ENCODE measurements around the gene CNOT6. TPM values are rescaled to one million over a fixed set of nuclear protein-coding genes. Genes with fewer than 3 reads are reported as not detected.

Gene CNOT6
- total and polyA plus RNA-seq, 2 experiments from 2014 or later: 13.2 to 20.3 TPM

DNA sequence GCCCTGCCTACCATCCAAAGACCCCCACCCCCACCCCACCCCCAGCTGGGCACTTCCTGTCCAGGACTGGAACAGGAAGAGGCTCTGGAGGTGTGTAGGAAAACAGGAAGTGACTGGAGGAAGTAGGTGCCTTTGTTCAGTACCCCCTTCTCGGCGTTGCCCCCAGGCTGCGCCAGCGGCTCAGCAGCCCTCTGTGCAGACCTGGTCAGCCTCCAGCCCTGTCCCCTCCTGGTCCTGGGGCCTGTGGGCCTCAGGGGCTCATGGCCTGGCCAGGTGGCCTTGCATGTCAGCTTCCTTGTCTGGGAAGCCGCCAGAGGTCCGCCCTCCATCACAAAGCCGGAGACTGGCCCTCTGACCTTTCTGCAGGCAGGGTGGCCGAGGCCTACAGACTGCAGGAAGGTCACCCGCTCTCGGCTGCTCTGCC lies 129.2 kb downstream of the CNOT6 start:
- Histone ChIP-seq H3K27me3 (peaks cover 9% of the 10 kb centered on the region), H3K4me3 (no peak overlapping the region), H3K9me3 (ENCODE audit: low read depth) (no peaks in the 10 kb centered on the region), H3K36me3 (no peaks in the 10 kb centered on the region), H3K4me1 (ENCODE audit: low read depth) (no peaks in the 10 kb centered on the region), H3K27ac (no peak overlapping the region)
- TF ChIP-seq, protein P1, sequence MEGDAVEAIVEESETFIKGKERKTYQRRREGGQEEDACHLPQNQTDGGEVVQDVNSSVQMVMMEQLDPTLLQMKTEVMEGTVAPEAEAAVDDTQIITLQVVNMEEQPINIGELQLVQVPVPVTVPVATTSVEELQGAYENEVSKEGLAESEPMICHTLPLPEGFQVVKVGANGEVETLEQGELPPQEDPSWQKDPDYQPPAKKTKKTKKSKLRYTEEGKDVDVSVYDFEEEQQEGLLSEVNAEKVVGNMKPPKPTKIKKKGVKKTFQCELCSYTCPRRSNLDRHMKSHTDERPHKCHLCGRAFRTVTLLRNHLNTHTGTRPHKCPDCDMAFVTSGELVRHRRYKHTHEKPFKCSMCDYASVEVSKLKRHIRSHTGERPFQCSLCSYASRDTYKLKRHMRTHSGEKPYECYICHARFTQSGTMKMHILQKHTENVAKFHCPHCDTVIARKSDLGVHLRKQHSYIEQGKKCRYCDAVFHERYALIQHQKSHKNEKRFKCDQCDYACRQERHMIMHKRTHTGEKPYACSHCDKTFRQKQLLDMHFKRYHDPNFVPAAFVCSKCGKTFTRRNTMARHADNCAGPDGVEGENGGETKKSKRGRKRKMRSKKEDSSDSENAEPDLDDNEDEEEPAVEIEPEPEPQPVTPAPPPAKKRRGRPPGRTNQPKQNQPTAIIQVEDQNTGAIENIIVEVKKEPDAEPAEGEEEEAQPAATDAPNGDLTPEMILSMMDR (IDR thresholded peaks at IDR 0.05; ENCODE audit: low read depth, low read length): no peak
- no peak for DNase-seq (ENCODE audit: low read depth in 1 of 2, low spot score in 1 of 2)

- Histone ChIP-seq H3K9me3 (ENCODE audit: low read depth) (no peaks in the 10 kb centered on the region), H3K27me3 (peaks cover 5% of the 10 kb centered on the region), H3K36me3 (no peaks in the 10 kb centered on the region), H3K4me3 (no peak overlapping the region), H3K27ac (no peak overlapping the region), H3K4me1 (ENCODE audit: low read depth) (no peaks in the 10 kb centered on the region)
- no peak for DNase-seq (ENCODE audit: low read depth in 1 of 2, low spot score in 1 of 2)
- TF ChIP-seq, protein P1 (IDR thresholded peaks at IDR 0.05; ENCODE audit: low read depth, low read length): no peak
Measured at GRCh38 chr5:180623844-180624243, 129.7 kb downstream of the CNOT6 start.

DNA sequence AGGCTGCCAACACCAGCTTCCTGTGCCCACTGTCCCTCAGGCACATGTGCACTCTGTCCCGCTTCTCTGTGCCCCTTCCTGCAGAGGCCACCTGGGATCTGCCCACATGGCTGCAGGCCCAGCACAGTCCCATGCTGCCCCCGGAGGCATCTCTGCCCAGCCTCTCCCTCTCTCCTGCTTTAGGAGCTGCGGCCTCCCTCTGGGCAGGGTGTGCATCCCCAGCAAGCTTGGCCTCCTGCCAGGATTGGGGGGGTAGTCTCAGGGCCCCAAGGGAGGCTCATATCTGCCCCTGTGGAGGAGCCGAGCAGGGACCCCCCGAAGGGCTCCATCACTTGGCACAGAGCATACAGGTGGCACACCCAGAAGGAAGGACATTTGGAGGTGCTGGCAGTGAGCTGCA lies 130.4 kb downstream of the CNOT6 start:
- Histone ChIP-seq H3K4me3 (no peak overlapping the region), H3K36me3 (no peaks in the 10 kb centered on the region), H3K27ac (no peak overlapping the region), H3K27me3 (no peaks in the 10 kb centered on the region), H3K4me1 (ENCODE audit: low read depth) (no peaks in the 10 kb centered on the region), H3K9me3 (ENCODE audit: low read depth) (no peaks in the 10 kb centered on the region)
- TF ChIP-seq, protein P1 (IDR thresholded peaks at IDR 0.05; ENCODE audit: low read depth, low read length): no peak
- no peak for DNase-seq (ENCODE audit: low read depth in 1 of 2, low spot score in 1 of 2)

DNA sequence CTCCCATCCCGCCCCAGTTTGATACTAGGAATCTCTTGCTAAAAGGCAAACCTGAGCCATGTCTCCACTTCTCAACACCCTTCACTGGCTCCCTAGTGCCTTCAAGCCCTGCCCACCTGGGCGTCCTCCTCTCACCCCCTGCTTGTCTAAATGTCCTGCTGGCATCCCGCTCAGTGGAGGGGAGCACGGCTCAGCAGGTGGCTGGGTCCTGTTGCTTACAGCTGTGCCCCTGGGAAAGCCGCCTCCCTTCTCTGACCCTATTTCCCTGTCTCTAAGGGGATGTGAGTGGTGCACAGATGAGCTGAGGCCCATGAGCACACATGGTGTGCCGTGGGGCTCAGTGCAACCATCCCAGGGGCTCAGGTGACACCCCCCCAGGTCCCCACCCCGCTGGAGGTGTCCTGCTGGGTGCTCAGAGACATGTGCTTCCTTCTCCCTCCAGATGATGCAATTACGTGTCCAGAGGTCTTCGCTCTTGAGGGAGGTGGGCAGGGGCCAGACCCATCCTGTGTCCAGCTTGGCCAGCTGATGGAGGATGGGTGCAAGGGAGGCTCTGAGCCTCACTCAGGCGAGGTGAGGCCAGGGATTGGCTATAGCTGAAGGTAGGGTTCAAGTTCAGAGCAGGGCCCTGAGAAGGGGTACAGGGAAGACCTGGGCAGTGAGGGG lies 131.1 kb downstream of the CNOT6 start:
- Histone ChIP-seq H3K4me1 (ENCODE audit: low read depth) (no peaks in the 10 kb centered on the region), H3K9me3 (ENCODE audit: low read depth) (no peaks in the 10 kb centered on the region), H3K27me3 (no peaks in the 10 kb centered on the region), H3K27ac (no peak overlapping the region), H3K4me3 (no peak overlapping the region), H3K36me3 (no peaks in the 10 kb centered on the region)
- no peak for DNase-seq (ENCODE audit: low read depth in 1 of 2, low spot score in 1 of 2)
- TF ChIP-seq, protein P1 (IDR thresholded peaks at IDR 0.05; ENCODE audit: low read depth, low read length): no peak

DNA sequence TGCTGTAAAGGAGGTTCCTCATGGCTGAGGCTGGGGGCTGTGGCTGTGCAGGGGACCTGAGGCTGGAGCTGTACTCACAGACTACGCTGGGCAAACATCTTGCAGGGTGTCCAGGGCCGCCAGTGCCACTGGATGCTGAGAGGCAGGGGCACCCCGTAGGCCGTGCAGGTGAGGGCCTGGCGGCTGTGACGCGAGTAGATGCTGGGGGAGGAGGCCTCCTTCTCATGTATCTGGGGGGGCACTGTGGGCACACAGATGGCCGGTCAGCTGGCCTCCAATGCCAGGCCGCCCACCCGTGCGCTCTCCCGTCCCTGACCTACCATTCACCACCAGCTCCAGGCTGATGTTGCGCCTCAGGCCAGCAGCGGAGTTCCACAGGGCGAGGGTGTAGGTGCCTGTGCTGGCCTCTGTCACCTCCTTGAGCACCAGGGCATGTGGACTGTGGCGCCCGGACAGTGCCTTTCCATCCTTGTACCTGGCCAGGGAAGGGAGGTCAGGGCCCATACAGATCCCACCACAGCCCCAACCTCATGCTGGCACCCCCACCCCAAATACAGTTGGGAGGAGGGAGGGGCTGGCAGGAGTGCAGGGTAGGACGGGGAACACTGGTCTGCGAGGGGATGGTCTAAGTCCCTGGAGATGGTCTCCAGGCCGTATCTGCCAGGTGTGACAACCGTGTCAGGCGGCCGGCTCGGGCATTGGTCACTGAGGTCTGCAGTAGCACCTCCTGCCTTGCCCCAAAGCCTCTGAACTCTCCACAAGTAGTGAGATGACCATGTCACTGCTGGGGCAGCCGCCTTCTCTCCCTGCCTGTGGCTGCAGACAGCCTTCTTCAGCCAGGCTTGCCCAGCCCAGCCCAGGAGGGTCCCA lies 131.8 kb downstream of the CNOT6 start:
- TF ChIP-seq, protein P1 (IDR thresholded peaks at IDR 0.05; ENCODE audit: low read depth, low read length): no peak
- DNase-seq (ENCODE audit: low read depth in 1 of 2, low spot score in 1 of 2): no peak
- Histone ChIP-seq H3K36me3 (no peaks in the 10 kb centered on the region), H3K27ac (no peak overlapping the region), H3K9me3 (ENCODE audit: low read depth) (no peaks in the 10 kb centered on the region), H3K4me3 (no peak overlapping the region), H3K4me1 (ENCODE audit: low read depth) (no peaks in the 10 kb centered on the region), H3K27me3 (no peaks in the 10 kb centered on the region)
